HG02852 (cell line): ENCODE data around the gene ITIH5.
"Not testable (repeated sequence)": the region's sequence is repeated elsewhere in the genome, so short reads cannot be mapped to it uniquely, and the experiment has no call there.

Experiments used
- ATAC-seq: cut with Tn5 transposase; IDR thresholded peaks from one replicate; pipeline ENCODE4 v1.9.1; 2021; ENCODE audit warnings: mild to moderate bottlenecking, moderate library complexity; ENCODE audit not compliant: unreplicated experiment

The ITIH5 gene

DNA sequence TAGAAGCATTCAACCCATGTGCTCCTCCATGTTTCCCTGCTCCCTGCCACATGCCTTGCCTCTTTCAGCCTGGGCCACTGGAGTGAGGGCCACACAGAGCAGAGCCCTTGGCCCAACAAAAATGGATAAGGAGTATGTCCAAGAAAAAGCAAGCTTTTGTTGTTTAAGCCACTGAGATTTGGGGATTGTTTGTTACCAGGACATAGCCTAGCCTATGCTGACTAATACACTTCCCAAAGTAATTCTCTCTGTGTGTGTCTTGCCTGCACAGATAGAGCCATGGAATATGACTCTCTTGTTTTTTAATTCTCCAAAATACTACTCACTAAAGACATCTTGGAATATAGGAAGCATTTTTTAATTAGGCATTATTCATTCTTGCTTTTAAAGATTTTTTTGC is 22.8 kb upstream of the ITIH5 start:
- ATAC-seq, result no peak

DNA sequence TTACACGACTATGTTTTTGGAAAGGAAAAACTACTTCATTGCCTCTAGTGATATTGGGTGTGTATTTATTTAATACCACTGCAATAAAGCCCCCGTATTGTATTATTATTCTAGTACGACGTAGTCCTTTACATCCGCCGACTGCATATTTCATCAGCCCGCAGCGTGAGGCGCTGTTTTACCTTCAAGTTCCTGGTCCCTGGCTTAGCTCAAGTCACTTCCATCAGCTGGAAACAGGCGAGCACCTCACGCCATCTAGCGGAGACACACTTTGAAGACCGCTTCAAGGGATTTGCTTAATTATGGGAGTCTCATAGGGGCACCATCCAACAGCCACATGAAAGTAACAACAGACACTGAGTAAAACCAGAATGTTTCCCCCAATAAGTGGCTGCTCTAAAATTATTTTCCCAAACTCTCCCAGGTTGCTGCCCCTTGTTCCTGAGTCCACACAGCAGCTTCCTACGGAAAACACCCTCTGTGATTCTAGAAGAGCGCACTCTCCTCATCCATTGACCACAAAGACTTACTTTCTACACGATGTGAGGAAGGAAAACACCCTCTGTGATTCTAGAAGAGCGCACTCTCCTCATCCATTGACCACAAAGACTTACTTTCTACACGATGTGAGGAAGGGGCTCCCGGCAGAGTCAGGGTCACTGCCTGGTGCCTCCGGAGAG is 20.6 kb upstream of the ITIH5 start:
- ATAC-seq, result peak; percentile 95

- ATAC-seq, result no peak
Measured at GRCh38 chr10:7686351-7687171, 19.8 kb upstream of the ITIH5 start.

- ATAC-seq, result not testable (repeated sequence)
Measured at GRCh38 chr10:7680078-7680477, 13.3 kb upstream of the ITIH5 start.

GRCh38 chr10:7679256-7679655 is 12.5 kb upstream of the ITIH5 start:
- no peak for ATAC-seq

DNA sequence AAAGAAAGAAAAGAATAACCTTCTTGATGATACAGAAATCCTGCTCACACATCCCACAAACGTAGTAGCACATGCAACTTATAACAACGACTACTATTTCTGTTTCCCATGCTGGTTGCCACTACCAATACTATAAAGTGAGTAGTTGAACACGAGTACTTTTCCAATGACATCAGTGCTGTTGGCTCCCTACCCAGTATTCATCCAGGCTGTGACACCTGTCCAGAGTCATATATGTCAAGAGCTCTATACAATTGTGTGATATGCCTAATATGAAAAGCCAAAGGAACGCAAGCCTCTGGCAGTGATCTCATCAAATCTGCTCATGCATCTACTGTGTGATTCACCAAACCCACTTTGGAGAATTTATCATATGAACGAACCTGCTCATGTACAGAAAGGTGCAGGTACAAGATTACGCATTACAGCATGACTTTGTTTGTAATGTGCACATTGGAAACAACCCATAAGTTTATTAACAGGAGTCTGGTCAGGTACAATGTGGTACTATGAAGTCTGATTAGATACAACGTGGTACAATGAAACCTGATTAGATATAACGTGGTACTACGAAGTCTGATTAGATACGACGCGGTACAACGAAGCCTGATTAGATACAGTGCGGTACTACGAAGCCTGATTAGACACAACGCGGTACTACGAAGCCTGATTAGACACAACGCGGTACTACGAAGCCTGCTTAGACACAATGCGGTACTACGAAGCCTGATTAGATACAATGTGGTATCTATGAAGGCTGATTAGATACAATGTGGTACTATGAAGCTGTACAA is 5.8 kb upstream of the ITIH5 start:
- no peak for ATAC-seq

- no peak for ATAC-seq
Measured at GRCh38 chr10:7670157-7670556, 3.4 kb upstream of the ITIH5 start.

DNA sequence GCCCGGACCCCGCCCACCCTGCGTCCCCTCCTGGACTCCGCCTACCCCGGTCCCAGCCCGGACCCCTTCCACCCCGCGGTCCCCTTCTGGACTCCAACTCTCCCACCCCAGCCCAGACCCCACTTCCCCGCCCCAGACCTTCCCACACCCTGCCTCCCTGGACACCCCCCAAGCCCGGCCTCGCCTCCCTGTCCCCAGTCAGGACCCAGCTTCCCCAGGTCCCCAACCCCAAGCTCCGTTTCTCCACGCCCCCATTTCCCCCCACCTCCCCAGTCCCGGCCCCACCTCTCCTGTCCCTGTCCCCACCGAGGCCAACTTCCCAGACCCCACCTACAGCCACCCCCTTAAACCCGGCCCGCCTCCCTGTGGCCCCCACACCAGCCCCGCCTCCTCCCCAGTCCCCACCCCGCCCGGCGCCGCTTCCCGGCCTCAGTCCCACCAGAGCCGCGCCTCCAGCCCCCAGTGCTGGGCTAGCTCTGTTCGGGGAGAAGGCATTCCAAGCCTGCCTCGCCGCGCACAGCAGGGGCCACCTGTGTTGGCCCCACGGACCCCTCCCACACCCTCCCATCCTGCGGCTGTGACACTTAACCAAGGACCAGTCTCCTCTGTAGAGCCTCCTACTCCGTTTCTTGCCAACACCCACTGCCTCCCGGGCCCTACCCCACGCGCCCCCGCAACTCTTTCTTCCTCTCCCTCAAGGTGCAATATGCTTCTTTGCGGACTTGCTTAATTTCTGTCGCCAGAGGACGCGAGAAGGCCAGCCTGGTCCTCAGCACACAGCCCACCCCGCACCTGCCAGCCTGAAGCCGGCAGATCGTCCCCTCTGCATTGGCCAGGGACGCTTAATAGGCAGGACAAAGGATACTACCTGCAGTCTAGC is 736 bp upstream of the ITIH5 start:
- no peak for ATAC-seq

- no peak for ATAC-seq
Measured at GRCh38 chr10:7665767-7666166, 999 bp downstream of the ITIH5 start.

GRCh38 chr10:7664707-7665106 is 2.1 kb downstream of the ITIH5 start:
- ATAC-seq, result no peak

DNA sequence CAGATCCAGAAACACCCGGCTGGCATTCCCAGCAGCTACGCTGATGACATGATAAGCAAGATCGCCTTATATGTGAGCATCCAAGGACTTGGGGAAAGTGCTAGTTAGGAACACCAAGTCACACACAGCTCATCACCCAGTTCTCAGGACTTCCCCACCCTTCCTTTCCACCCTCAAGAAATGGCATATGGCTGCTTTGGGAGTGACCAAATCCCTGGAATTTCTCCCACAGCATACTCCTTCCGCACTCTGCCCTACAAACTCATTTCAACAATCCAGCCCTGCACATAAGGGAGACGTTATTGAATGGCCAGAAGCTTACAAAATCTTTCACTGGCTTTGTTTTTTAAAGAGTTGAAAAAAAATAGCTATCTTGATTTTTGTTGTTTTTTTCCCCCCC is 4.2 kb downstream of the ITIH5 start:
- ATAC-seq, result no peak

GRCh38 chr10:7659560-7659959 is 7.2 kb downstream of the ITIH5 start:
- no peak for ATAC-seq

GRCh38 chr10:7657552-7657951 is 9.2 kb downstream of the ITIH5 start:
- ATAC-seq, result no peak

DNA sequence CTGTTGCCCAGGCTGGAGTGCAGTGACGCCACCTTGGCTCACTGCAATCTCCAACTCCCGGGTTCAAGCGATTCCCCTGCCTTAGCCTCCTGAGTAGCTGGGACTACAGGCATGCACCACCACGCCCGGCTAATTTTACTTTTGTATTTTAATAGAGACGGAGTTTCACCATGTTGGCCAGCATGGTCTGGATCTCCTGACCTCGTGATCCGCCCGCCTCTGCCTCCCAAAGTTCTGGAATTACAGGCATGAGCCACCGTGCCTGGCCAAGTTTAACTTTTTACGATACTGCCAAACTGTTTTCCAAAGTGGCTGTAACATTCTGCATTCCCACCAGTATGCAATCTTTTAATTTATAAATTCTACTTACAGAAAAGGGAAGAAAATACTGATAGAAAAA is 9.7 kb downstream of the ITIH5 start:
- ATAC-seq, result not testable (repeated sequence)

- ATAC-seq, result no peak
Measured at GRCh38 chr10:7651853-7652470, 14.8 kb downstream of the ITIH5 start.

DNA sequence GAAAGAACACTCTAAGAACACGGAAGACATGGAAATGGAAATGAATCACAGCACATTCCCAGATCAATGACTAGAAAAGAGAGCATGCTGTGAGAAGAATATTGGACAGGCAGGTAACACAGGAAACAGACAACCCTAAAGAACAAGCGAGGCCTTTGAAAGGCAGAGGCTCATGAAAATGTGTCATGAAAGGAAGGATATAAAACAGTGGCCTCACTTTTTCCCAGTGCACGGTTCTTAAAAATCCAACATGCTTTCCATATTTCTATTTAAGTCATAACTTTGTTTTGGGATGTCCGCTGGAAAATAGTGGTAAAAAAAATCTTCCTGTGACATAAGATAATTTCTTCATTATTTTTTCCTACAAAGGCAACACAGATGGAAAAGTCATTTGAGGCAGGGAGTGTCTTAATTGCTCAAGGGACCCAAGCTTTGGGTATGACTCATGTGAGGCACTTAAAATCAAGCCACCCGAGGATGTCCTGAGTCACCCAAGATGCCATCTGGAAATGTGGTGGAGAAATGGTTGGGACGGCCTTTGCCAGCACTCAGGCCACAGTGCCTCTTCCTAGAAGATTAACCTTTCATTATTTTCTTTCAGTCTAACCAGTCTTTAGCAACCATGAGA is 17.0 kb downstream of the ITIH5 start:
- ATAC-seq, result no peak

DNA sequence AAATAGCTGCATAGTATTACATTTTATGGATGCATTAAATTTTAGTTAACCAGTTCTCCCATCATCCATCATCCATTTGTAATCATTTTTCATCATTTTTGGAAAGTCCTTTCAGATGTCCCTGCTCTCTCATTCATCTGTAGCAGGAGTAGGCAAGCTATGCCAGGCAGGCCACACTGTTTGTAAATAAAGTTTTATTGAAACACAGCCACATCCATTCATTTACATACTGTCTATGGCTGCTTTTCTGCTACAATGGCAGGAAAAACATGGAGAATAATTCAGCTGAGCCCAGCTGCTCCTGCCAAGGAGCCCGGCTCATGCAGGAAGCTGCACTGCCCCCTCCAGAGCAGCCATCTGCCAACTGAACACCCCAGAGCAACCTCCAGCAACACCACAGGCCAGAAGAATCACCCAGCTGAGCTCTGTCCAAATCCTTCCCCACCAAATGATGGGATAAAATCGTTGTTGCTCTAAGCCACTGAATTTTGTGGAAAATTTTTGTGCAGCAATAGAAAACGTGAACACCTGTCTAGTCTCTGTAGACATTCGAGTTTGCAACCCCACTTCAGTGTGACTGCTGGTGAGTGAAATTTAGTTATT is 19.6 kb downstream of the ITIH5 start:
- no peak for ATAC-seq

- ATAC-seq, result no peak
Measured at GRCh38 chr10:7642491-7643011, 24.2 kb downstream of the ITIH5 start.
